ENCODE measurements around the gene OSGEP.

OSGEP gene

DNA sequence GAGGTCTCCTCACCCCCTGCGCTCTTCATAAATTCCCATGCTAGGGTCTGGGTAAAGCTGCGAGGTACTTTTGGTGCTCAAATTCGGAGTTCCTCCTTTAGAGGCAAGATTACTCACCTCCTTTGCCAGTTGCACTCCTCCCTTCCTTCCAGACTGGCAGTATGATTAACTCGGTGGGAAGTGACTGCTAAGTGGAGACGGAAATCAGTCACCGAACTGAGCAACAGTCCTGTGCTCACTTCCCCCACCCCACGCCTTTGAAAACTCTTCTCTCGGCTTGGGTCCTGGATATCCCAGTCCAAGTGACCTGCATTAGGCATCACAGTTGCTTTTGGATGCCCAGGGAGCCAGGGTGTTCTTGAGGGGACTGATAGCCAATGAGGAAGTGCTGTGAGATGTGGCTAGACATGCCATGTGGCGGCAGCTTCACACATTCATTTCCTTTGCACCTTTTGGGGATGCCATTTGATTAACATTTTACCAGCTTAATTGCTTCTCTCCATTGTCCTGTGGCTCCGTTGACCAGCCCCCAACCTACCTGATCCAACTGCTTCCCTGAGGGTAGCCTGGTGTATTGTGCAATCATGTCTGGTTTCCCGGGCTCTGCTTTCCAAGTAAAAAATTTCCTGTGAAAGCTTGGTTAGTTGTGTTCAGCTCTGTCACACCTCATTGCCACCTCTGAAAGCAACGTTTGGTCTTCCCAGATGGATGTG is 15.4 kb upstream of the OSGEP start:
- no peaks in the 10 kb centered on the region for H3K27me3 ChIP-seq (ENCODE audit: insufficient read depth, poor library complexity, severe bottlenecking)
- TF ChIP-seq POLR2AphosphoS5 (IDR thresholded peaks at IDR 0.05; ENCODE audit: low read depth) (peak; percentile 74), SPI1 (IDR thresholded peaks at IDR 0.05; ENCODE audit: borderline replicate concordance, low read depth) (peak; percentile 91), GABPA (IDR thresholded peaks at IDR 0.05; ENCODE audit: low read depth) (no peak)
- H3K27ac ChIP-seq (replicated peaks) = peak overlapping the region; percentile 98
- H3K4me3 ChIP-seq (replicated peaks; ENCODE audit: insufficient read depth, low read length) = peak overlapping the region; percentile 97
- peak; percentile 73 to 81 for DNase-seq (ENCODE audit: low read depth in 1 of 2, low spot score in 1 of 2)

DNA sequence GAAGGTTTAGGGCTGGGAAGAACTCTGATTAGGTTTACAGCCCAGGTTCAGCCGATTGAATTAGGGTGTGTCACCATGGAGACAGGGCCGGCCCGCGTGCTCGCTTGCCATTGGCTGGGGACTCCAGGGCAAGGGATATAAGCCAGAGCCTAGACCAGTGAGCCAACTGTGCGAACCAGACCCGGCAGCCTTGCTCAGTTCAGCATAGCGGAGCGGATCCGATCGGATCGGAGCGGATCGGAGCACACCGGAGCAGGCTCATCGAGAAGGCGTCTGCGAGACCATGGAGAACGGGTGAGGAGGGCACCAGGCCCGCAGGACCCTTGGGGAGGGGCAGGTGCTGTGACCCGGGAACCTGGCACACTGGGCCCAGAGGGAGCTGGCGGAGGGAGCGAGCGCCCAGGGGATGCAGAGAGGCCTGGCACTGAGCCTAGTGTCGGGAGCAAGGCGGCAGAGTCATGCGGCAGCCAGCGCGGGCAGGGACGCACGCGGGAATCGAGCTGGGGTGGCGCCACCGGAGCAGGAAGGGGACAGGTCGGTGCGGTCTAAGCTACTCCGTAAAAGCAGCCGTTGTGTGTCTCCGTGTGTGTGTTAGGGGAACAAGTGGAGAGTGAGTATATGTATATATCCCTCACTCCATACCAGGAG is 14.8 kb upstream of the OSGEP start, which contains the start of gene PNP:
Gene PNP (plus strand): TSS at position 165 of the 648 bp plus-strand sequence. CDS start 119 bp downstream, at position 284.
- Histone ChIP-seq H3K4me3 (replicated peaks; ENCODE audit: insufficient read depth, low read length) (peak within 1 kb of the TSS; percentile 97), H3K27me3 (ENCODE audit: insufficient read depth, poor library complexity, severe bottlenecking) (no peaks in the 10 kb centered on the region), H3K27ac (replicated peaks) (peak within 1 kb of the TSS; percentile 98)
- no peak for TF ChIP-seq SPI1 (IDR thresholded peaks at IDR 0.05; ENCODE audit: borderline replicate concordance, low read depth)
- TF ChIP-seq, protein P1, sequence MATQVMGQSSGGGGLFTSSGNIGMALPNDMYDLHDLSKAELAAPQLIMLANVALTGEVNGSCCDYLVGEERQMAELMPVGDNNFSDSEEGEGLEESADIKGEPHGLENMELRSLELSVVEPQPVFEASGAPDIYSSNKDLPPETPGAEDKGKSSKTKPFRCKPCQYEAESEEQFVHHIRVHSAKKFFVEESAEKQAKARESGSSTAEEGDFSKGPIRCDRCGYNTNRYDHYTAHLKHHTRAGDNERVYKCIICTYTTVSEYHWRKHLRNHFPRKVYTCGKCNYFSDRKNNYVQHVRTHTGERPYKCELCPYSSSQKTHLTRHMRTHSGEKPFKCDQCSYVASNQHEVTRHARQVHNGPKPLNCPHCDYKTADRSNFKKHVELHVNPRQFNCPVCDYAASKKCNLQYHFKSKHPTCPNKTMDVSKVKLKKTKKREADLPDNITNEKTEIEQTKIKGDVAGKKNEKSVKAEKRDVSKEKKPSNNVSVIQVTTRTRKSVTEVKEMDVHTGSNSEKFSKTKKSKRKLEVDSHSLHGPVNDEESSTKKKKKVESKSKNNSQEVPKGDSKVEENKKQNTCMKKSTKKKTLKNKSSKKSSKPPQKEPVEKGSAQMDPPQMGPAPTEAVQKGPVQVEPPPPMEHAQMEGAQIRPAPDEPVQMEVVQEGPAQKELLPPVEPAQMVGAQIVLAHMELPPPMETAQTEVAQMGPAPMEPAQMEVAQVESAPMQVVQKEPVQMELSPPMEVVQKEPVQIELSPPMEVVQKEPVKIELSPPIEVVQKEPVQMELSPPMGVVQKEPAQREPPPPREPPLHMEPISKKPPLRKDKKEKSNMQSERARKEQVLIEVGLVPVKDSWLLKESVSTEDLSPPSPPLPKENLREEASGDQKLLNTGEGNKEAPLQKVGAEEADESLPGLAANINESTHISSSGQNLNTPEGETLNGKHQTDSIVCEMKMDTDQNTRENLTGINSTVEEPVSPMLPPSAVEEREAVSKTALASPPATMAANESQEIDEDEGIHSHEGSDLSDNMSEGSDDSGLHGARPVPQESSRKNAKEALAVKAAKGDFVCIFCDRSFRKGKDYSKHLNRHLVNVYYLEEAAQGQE (IDR thresholded peaks at IDR 0.05; ENCODE audit: insufficient replicate concordance, low read depth) = peak; percentile 54
- peak; percentile 99 for TF ChIP-seq POLR2AphosphoS5 (IDR thresholded peaks at IDR 0.05; ENCODE audit: low read depth)
- no peak for TF ChIP-seq GABPA (IDR thresholded peaks at IDR 0.05; ENCODE audit: low read depth)
- TF ChIP-seq, protein P2, sequence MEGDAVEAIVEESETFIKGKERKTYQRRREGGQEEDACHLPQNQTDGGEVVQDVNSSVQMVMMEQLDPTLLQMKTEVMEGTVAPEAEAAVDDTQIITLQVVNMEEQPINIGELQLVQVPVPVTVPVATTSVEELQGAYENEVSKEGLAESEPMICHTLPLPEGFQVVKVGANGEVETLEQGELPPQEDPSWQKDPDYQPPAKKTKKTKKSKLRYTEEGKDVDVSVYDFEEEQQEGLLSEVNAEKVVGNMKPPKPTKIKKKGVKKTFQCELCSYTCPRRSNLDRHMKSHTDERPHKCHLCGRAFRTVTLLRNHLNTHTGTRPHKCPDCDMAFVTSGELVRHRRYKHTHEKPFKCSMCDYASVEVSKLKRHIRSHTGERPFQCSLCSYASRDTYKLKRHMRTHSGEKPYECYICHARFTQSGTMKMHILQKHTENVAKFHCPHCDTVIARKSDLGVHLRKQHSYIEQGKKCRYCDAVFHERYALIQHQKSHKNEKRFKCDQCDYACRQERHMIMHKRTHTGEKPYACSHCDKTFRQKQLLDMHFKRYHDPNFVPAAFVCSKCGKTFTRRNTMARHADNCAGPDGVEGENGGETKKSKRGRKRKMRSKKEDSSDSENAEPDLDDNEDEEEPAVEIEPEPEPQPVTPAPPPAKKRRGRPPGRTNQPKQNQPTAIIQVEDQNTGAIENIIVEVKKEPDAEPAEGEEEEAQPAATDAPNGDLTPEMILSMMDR (IDR thresholded peaks at IDR 0.05; ENCODE audit: insufficient read depth, low read length) = no peak
- peak; percentile 94 for DNase-seq (ENCODE audit: low read depth in 1 of 2, low spot score in 1 of 2)

DNA sequence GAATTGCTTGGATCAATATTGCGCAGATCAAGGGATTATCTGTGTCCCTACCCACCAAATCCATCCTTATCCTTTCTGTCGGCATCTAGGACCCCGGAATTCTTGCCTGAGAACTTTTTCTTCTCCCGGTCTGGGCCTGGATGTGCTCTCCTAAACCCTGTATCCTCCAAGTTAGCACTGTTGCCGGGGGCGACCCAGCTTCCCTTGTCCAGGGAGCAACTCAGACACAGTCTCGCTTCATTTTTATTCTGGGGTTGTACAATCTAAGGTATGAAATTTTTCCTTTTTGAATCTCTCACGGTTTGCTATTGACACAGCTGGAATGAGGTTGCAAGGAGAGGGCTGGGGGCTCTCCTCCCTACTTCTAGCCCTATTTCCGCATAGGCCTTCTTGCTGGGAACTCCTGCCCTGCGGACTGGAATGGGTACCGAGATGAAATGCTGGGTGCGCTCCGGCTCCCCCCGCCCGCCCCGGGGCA is 14.2 kb upstream of the OSGEP start:
- TF ChIP-seq SPI1 (IDR thresholded peaks at IDR 0.05; ENCODE audit: borderline replicate concordance, low read depth) (no peak), GABPA (IDR thresholded peaks at IDR 0.05; ENCODE audit: low read depth) (no peak), POLR2AphosphoS5 (IDR thresholded peaks at IDR 0.05; ENCODE audit: low read depth) (no peak)
- TF ChIP-seq, protein P2 (IDR thresholded peaks at IDR 0.05; ENCODE audit: insufficient read depth, low read length) = no peak
- TF ChIP-seq, protein P1 (IDR thresholded peaks at IDR 0.05; ENCODE audit: insufficient replicate concordance, low read depth) = no peak

More for the DNA sequence above, 14.2 kb upstream of the OSGEP start:
- H3K27me3 ChIP-seq (ENCODE audit: insufficient read depth, poor library complexity, severe bottlenecking) = no peaks in the 10 kb centered on the region
- peak overlapping the region; percentile 97 for H3K4me3 ChIP-seq (replicated peaks; ENCODE audit: insufficient read depth, low read length)
- DNase-seq (ENCODE audit: low read depth in 1 of 2, low spot score in 1 of 2) = peak in 1 of 2 experiments; percentile 33
- H3K27ac ChIP-seq (replicated peaks) = peak overlapping the region; percentile 98

All from HL-60 (cell line).